Germinal center (tissue), 1 donor: Measurements from ENCODE around the gene CR1L.
A peak's percentile ranks its signal among the peaks of the same experiment; 100 is the strongest.
"Not testable (repeated sequence)": the region's sequence is repeated elsewhere in the genome, so short reads cannot be mapped to it uniquely, and the experiment has no call there.

Experiments
- DNase-seq: peaks from one replicate; pipeline ENCODE4 v3.0.0; 2012; ENCODE audit warnings: mixed read lengths, low spot score

Gene CR1L

DNA sequence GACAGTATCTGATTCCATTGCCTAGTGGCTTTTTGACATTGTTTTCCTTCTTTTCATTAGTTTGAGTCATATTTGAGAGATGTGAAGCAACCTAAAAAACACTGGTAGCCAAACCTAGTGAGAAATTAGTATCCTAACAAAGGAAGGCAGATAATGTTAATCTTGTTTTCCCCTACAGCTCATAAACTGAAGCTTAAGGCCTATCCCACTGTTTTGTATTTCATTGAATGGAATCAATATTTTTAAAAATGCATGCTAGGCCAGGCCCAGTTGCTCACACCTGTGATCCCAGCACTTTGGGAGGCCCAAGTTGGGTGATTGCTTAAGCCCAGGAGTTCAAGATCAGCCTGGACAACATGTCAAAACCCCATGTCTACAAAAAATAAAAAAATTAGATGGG is 1.2 kb downstream of the CR1L start:
- no peak for DNase-seq

DNA sequence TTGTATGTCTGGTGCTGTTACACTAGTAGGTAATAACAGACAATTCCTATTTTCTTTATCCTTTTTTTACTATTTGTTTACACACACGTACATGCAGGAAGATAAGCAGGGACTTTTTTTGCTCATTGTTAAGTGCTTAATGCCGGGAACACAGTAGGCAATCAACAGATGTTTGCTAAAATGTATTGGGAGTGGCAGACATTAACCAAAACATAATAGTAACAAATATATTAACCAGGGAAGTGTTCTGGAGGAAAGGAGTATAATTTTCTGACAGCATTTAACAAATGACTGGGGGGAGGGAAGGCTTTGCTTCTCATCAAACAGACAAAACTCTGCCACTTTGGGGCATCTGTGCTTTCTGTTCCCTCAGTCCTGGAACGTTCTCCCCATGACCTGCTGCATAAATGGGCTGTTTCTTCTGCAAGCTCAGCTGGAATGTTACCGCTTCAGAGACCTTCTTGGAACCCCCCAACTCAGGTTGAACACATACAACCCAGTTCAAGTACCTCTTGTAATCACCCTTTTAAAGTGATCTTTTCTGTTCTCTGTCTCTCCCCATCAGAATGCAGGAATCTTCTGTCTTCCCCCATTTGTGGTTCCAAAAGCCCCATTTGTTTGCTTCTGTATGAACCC is 2.1 kb downstream of the CR1L start:
- DNase-seq, result no peak

DNA sequence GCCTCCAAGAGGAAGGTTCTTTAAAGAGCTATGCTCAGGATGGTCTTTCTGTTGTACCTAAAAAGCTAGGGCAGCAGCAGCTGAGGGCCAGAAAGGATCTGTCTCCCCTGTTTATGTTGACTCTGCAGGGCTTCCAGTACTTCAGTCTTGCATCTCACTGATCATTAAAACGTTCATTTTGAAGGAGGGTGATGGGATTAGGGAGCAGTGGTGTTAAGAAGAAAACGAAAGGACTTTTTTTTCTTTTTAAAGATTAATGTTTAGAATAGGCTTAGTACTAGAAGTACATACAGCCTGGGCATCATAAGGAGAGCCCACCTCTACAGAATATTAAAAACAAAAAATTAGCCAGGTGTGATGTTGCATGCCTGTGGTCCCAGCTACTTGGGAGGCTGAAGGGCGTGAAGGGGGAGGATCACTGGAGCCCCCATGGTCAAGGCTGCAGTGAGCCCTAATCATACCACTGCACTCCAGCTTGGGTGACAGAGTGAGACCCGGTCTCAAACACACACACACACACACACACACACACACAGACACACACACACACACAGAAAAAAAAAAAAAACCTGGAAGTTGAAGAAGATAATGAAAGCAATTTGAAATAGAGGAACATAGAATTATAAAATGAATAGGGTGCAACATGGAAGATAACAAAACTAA is 2.9 kb downstream of the CR1L start:
- no peak for DNase-seq

DNA sequence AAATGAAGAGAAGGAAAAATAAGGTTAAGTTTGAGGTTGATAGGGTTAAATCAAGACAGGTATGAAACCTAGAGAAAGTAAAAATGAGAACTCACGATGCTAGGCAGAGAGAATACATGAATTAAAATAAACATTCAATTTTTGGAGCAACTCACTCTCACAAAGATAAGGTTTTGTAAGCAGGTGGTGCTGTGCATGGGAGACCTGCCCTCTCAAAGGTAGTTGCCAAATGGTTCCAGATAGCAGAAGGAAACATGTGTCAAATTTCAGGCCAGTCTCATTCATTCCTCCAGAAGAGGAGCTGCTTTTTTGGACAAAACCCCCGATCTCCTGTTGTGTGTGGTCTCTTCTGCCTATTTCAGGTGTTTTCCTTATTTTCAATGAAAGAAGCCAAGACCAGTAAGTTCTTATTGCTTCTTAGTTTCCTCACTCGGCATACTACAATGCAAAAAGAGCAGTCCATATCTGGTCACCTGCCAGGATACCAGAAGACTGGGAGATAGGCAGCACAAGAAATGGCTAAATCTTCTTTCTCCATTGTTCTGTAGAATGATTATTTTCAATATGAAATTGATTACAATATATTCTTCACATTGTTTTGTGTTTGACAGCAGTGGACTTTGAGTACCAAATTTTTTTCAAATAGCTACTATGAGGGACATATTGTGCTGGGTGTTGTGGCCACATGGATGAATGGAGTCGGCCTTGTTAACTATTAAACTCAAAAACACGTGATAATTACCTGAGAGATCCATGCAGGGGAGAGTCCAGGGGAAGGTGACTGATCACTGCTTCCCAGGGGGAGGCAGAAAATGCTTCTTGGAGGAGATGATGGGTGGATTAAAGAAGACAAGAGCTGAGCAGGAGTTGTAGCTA is 3.6 kb downstream of the CR1L start:
- no peak for DNase-seq

DNA sequence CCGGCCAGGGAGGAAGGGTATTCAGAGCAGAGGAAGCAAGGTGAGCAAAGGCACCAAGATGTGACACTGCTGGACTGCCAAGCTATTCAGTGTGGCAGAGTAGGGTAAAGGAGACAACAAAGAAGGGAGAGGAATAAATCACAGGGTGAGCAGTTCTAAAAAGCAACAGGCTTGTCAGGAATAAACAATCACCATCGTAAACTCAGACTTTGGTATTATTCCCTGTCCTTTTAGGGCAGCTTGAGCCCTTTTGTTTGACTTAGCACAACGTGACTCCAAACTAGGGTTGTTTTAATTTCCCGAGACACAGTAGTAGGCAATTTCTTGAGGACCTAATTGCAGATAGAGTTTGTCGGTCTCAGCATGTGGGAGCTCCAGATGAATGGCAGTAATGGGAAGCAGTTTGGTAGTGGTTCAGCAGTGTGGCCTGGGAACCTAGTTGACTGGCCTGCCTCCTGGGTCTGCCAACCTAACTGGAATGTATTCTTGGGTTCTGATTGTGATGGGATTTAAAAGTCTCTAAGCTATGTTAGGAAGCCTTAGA is 4.3 kb downstream of the CR1L start:
- DNase-seq, result no peak

DNA sequence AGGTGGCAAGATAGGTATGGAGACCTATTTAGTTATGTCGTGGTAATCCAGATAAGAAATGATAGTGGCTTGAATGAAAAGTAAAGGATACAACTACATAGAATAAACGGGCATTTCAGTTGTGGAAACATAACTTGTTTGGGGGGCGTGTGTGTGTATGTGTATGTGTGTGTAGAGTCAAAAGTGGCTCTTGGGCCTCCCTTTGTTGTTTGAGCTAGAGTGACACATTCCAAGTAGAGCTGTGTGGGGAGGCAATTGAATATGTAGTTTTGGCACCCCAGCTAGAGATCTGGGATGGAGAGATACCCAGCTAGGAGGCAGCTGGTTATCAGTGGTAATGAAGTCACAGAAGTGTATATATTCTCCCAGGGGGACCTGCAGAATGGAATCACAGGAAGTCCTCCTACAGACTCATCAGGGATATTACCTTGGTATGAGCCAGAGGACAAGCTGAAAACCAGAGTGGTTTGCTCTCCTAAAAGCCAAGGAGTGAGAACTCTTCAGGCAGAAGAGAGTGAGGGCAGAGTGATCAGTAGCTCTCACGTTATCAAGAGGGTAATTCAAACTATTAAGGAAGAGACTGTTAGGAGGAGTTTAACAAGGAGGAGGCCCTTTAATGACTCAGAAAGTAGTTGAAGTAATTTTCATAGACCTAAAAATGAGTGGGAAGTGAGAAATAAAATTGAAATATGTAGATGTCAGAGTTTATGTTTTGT is 5.1 kb downstream of the CR1L start:
- no peak for DNase-seq

DNA sequence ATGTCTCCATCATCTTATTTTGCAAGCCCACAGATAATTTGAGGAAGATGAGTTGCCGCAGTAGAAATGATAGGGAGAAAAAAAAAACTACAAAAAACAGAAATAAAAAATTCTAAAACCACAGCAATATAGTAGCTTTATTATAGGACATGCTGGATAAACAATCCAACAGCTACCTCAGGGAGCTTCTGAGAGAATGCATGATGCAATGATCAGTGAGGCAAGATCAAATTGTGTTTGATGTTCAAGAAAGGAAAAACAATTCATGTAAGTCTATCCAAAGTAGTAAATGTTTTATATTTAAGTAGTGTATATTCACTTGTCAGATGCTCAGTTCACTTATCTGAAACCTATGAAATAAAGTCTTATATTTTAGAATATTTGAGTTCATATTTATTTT is 6.7 kb downstream of the CR1L start:
- no peak for DNase-seq

DNA sequence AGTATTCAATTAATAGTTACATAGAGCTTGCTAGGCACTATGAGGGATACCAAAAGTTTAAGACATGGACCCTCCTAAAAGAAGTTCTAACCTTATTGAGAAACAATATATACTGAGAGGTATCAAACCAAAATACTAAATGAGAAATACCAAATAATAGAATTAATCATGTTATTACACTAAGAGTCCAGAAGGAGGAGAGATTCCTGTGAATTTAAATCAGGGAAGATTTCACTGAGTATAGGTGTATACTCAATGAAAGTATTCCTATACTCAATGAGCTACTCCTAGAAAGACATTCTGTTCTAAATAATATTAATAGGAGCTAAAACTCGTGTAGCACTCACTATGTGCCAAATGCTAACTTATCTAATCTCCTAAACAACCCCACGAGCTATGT is 9.4 kb downstream of the CR1L start:
- DNase-seq, result no peak

DNA sequence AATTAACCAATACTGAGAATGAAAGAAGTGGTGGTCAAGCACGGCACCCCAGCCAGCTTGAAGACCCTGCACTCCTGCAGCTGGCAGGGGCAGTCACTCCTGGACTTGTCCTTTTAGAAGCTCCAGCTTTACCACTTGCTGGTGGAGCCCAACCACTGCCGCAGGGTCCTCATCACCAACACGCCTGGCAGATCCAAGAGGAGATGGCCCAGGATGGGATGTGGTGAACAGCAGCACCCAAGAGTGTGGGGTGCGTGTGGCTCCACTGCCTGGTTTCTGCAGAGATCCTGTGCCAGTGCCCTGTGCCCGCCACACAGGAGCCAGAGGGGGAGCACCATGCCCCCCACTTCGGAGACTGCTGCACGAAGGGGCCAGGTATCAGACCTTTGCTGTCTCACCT is 13.5 kb downstream of the CR1L start:
- DNase-seq, result no peak

DNA sequence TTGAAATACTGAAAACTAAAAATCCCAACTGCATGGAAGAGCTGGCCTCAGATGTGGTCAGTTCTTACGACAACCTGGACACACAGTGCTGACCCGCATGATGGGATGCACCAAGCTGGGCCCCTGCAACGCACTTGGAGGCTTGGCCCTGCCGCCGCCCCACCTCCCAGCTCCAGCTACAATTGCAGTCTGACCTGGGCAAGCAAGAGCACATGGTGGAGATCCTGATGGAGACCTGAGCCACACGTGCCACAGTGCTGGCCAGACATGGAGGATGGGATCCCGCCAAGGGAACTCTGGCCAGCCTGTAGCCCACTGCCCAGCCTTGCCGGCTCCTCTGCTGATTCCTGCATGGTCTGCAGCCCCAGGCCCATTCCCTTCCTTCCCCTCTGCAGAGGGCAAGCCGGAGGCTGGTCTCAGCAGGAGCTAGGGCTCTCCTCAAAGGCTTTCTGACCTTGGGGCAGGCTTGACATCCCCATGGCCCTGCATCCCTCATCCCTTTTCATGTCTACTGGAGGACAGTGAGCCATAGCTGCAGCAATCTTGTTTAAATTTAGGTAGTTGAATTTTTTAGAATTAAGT is 14.1 kb downstream of the CR1L start:
- DNase-seq, result no peak

DNA sequence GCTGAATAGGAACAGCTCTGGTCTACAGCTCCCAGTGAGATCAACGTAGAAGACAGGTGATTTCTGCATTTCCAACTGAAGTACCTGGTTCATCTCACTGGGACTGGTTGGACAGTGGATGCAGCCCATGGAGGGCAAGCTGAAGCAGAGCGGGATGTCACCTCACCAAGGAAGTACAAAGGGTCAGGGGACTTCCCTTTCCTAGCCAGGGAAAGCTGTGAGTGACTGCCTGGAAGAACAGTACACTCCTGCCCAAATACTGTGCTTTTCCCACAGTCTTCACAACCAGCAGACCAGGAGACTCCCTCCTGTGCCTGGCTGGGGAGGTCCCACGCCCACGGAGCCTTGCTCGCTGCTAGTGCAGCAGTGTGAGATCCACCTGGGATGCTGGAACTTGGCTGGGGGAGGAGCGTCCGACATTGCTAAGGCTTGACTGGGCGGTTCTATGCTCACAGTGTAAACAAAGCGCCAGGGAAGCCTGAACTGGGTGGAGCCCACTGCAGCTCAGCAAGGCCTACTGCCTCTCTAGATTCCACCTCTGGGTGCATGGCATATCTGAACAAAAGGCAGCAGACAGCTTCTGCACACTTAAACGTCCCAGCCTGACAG is 14.7 kb downstream of the CR1L start:
- no peak for DNase-seq

DNA sequence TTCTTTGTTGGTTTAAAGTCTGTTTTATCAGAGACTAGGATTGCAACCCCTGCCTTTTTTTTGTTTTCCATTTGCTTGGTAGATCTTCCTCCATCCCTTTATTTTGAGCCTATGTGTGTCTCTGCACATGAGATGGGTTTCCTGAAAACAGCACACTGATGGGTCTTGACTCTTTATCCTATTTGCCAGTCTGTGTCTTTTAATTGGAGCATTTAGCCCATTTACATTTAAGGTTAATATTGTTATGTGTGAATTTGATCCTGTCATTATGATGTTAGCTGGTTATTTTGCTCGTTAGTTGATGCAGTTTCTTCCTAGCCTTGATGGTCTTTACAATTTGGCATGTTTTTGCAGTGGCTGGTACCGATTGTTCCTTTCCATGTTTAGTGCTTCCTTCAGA is 16.5 kb downstream of the CR1L start:
- not testable (repeated sequence) for DNase-seq

DNA sequence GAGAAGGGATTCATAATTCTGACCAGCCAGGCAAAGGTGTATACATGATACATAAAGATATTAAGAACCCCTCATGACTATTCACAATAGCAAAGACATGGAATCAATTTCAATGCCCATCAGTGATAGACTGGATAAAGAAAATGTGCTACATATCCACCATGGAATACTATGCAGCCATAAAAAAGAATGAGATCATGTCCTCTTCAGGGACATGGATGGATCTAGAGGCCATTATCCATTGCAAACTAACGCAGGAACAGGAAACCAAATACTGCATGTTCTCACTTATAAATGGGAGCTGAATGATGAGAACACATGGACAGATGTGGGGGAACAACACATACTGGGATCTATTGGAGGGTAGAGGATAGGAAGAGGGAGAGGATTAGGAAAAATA is 21.4 kb downstream of the CR1L start:
- DNase-seq, result no peak

DNA sequence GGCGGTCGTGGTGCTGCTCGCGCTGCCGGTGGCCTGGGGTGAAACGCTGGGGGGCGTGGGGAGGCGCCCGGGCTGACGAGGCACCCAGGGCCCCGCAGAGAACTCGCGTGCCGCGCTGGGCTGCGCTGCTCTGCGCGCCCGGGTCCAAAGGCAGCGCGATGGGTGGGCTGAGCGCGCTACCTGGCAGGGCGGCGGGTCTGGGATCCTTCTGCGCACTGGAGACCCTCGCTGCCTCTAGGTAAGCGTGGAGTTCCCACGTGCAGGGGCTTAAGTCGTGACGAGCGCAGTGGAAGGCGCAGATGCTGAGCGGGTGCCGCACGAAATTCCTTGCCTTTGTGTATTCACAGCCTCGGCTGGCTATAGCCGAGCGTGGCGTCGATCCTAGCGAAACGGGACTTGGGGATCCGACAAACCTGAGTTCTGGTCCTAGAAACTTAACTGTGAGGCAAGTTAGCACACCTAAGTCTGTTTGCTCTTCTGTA is 24.6 kb downstream of the CR1L start:
- DNase-seq, result no peak

DNA sequence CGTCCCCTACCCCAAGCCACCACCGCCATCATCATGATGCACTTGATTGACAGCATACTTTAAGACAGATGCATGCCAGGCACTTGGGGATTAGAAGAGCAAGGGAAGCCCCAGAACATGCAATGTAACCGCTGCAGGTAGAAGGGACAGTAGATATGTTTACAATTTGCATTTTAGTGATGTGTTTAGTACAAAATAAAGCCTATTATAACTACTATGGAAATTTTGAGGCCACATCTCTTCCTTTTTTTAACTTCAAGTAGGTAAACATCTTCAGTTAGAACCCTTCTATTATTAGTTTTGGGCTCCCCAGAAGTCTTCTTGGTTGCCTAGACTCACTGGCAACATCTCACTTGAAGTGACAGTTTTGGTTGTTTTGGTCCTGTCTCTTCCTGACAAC is 25.3 kb downstream of the CR1L start:
- DNase-seq, result peak; percentile 30

DNA sequence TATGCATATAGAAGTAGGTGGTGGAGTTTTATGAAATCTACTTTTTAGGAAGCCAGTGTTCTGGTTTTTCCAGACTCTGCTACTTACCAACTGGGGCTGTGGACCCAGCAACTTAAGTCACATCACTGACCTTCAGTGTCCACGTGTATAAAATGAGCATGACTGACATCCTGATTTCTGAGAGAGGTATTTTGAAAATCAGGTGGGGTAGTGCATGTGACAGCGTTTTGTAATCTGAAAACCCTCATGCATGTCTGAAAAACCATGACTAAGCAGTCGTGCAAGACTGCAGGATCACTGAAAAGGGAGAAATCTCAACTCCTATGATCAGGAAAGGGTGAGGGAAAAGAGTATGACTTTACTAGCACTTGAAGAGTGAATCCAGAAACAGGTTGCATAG is 26.1 kb downstream of the CR1L start:
- DNase-seq, result no peak

DNA sequence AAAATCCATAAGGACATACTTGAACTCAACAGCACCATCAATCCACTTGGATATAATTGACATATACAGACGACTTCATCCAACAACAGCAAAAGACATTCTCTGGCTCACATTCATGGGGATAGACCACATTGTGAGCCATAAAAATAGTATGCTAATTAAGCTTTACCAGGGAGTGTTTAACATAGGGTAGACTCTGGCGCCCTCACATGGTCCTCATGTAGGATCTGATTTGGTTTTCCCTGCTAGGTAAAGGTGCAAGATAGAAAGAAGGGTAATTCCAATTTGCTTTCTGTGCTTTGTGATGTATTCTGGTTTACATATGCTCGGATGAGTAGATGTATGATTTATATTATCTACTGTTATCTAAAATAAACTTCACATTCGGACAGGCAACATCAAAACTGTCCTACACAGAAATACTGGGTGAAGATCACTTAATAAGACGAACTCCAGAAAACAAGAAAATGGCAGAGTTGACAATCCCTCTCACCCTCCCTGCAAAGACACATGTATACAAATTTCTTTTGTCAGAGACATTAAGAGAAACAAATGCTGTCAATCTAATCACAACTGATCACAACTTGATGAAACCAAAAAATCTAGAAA is 27.7 kb downstream of the CR1L start:
- peak; percentile 53 for DNase-seq

DNA sequence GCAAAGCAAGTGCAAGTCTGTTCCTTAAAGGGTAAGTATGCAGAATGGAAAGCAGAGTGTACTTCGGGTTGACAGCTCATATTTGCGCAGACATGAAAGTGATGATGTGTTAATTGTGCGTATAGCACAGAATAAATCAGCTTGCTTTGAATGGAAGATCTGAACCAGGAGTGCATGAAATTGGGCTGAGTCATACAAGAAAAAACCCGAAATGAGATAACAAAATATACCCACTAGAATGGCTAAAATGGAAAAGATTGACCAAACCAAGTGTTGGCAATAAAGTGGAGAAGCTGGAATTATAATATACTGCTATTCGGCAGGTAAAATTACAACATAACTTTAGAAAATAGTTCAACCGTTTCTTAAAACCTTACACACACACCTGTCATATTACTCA is 28.5 kb downstream of the CR1L start:
- DNase-seq, result no peak

DNA sequence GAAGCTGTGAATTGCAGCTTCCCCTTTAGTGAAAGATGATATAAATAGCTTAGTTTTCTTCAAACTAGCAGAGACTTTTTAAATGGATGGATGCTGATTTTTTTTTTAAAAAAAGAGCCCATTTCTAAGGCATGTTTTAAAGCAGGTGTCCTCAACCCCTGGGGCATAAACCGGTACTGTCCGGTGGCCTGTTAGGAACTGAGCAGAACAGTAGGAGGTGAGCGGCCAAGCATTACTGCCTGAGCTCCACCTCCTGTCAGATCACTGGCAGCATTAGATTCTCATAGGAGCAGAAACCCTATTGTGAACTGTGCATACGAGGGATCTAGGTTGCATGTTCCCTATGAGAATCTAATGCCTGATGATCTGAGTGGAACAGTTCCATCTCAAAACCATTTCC is 31.2 kb downstream of the CR1L start:
- DNase-seq, result no peak

DNA sequence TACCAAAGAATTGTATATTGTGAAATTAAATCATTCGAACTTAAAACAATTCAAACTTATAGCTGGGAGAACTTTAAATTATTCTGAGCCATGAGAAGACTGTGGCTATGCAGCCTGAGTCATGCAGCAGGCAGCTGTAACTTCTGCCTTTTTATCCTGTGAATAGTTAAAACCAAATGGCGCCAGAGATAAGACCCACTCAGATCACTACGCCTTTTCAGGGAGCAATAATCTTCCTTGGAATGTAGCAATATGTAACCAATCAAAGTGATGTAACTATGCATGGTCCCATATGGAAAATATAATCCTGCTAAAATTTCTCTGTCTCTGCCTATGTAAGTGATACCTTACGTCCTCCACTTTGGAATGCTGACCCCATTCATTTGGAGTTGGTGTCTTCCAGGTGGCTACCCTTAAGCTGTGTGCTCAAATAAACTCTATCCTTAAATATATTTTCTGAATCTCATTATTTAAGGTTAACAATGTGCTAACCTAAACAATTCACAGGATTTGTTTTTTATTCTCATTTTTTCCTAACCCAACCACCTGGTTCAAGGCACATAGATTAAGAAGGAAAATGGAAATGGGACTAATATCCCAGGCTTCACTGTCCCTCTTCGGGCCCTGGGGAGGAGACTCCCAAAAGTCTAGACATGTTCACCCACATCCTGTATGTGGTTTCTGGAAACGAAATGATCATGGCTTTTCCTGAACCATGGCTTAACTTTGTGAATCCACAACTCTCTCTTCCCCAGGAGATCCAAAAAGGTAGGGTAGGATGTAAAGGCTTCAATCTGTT is 35.9 kb downstream of the CR1L start:
- DNase-seq, result not testable (repeated sequence)
